Measurements from ENCODE around the gene BANF1.
"Not testable (repeated sequence)": the region's sequence is repeated elsewhere in the genome, so short reads cannot be mapped to it uniquely, and the experiment has no call there.

The BANF1 gene

GRCh38 chr11:66011785-66012303 is 9.5 kb downstream of the BANF1 start, which contains the start of gene CST6:
Gene CST6, plus strand, starts transcription at chr11:66012008. Its CDS starts 37 bp downstream, at chr11:66012045.
- no peak for DNase-seq

- no peak for DNase-seq
Observed at GRCh38 chr11:66012371-66012945, 10.2 kb downstream of the BANF1 start.

DNA sequence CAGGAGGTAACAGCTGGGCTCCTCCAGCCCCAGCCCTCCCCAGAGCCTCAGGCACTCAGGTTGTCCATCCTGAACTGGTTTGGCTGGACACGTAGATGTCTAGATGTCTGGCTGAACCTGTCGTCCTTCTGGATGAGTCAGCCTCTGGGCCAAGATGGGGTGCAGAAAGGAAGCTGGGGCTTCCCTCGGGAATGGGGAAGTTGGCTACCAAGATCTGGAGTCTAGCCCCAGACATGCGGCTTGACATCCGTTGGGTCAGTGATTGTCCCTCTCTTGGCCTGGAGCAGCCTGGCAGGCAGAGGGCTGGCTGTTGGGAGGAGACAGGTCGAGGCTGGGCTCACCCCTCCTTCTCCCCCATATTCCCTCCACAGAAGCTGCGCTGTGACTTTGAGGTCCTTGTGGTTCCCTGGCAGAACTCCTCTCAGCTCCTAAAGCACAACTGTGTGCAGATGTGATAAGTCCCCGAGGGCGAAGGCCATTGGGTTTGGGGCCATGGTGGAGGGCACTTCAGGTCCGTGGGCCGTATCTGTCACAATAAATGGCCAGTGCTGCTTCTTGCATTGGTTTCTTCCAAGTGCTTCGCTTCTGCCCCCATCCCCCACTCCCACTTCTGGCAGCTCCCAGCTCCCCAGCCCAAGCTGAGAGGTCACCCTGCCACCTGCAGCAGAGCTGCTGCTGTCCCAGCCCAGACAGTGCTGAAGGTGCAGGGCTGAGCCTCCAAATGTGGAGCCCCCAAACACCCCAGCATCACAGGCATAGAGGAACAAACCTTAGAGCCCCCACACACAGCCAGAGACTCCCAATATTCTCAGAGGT is 10.9 kb downstream of the BANF1 start:
- no peak for DNase-seq

DNA sequence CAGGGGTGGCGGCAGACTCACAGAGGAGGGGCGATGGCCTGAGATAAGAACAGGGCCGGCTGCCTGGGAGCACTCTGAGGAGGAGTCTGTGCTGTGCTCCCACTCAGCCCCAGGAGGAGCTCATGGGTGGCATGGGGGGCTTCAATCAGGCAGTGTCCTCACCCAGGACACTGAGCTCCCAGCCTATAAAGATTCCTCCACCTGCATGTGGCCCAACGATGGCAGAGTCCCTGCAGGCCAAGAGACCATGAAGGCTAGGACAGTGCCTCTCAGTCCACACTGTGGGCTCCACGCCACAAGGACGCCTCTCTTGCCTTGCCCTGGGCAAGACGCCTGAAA is 11.4 kb downstream of the BANF1 start:
- DNase-seq = no peak

GRCh38 chr11:66014804-66015453 is 12.6 kb downstream of the BANF1 start:
- DNase-seq = no peak

- no peak for DNase-seq
Observed at GRCh38 chr11:66015454-66015881, 13.2 kb downstream of the BANF1 start.

GRCh38 chr11:66015936-66016792 is 13.9 kb downstream of the BANF1 start:
- no peak for DNase-seq

DNA sequence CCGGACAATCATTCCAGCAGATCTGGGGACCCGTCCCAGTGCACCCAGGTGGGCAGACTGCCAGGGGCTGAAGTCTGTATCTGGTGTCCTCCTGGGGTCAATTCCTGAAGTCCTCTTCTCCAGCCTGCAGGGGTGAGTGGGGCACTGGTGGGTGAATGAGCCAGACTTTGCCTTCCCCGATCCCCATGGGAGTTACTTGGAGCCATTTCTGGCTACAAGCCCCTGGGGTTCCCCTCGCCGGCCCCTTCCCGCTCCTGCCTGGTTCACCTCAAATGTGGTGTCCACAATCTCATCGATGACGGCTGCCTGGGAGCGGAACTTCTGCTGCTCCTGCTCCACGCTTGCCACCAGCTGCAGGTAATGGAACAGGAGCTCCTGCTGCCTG is 14.5 kb downstream of the BANF1 start:
- DNase-seq = no peak

GRCh38 chr11:66017321-66017720 is 15.0 kb downstream of the BANF1 start:
- no peak for DNase-seq

DNA sequence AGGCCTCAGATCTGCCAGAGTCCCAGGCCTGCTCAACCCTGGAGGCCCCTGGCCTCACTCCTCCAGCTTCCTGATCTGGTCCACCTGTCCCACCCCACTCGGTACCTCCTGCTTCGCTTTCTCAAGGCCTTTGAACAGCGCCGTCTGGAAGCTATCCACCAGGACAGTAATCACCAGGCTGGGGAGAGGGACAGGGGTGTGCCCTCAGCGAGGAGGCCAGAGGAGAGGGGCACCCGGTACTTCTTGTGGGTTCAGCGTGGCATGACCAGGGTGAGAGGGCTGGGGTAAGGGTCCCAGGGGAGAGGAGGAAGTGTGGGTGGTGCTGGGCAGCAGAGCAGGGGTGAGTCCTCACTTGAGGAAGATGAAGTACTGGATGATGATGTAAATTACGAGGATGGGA is 17.9 kb downstream of the BANF1 start:
- no peak for DNase-seq

DNA sequence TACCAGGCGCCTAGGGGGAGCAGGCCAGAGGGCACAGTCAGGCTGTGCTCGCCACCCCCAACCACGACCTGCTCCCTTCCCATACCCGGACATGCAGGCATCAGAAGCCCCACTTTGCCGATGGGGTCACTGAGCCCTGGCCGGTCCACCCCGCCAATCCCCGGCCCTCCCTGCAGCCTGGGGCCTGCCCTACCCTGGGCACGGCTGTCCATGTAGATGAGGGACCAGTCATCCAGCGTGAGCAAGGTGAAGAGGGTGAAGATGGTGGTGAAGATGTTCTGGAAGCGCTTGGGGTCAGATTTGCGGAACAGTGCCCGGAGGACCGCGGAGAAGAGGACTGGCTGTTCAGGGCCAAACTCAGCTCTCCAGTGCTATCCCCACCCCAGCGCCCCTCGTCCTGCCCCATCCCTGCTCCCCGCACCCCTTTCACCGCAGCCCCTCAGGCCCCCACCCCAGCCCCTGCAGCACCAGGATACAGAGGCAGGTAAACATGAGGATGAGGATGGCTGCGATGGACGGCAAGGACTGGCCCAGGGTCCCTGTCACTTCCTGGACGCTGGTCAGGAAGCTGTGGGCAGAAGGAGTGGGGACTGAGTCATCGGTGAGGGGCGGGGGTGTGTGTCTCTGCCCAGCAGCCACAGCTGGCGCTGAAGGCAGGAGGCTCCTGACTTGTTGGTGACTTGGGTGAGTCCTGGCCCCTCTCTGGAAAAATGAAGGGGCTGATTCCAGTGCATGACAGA is 18.5 kb downstream of the BANF1 start:
- DNase-seq = no peak

DNA sequence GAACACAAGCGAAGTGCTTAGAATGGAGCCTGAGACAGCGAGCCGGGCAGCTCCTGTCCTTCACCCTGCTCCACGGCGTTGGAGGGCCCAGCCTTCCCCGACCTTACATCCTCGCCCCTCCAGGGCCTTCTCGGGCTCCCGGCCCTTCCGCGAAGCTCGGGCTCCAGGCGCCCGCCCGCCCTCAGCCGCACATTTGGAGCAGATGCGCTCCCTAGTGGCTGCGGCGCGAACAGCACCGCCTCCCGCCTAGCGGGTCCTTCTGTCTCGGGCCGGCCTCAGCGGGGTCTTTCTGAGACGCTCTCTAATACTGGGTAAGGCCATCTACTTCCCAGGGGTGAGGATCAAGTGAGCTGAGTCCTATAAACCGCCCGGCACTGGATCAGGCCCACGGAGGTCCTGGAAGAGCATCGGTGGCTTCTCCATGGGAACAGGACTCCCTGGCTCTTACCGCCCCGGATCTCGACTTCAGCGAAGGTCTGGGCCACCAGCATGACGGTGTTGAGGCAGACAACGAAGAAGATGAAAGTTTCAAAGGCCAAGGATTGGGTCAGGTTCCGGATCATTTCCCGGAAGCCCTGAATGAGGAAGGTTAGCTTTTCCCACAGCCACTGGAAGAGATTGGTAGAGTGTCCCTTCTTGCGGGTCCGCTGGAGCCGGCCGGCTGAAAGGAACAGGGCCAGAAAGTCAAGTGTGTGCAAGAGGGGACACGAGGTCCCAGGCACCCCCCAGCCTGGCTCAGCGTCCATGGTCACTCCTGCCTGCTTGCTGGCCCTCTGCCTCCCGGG is 20.3 kb downstream of the BANF1 start:
- DNase-seq = peak; percentile 52

GRCh38 chr11:66023186-66023440 is 20.8 kb downstream of the BANF1 start:
- not testable (repeated sequence) for DNase-seq

- DNase-seq = no peak
Observed at GRCh38 chr11:66026017-66026529, 23.8 kb downstream of the BANF1 start, which contains the start of gene CATSPER1. Gene CATSPER1, minus strand, starts transcription at chr11:66026479. Its CDS starts 100 bp downstream, at chr11:66026379.

DNA sequence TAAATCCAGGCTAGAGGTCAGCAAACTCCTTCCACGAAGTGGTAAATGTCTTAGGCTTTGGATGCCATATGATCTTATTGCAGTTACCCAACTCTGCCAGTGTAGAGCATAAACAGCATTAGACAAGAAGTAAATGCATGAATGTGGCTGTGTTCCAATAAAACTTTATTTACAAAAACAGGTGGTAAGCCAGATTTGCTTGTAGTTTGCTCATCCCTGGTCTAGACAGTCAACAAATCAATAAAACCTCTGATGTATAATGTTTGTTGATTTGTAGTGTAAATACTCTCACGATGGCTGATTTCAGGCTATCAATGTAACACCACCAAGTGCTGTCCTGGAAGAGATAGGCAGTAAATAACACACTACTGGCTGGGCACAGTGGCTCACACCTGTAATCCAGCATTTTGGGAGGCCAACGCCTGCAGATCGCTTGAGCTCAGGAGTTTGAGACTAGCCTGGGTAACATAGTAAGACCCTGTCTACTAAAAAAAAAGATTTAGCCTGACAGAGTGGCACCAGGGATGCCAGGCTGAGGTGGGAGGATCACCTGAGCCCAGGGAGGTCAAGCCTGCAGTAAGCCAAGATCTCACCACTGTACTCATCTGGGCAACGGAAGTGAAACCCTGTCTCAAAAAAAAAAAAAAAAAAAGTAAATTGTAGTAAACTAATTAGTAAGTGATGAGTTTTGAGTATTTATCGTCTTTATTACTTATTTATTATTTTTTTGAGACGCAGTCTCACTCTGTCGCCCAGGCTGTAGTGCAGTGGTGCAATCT is 30.8 kb downstream of the BANF1 start:
- no peak for DNase-seq

- no peak for DNase-seq
Observed at GRCh38 chr11:66035653-66036333, 33.5 kb downstream of the BANF1 start.

GRCh38 chr11:66036334-66036710 is 34.0 kb downstream of the BANF1 start:
- DNase-seq = no peak

- no peak for DNase-seq
Observed at GRCh38 chr11:66037327-66037726, 35.0 kb downstream of the BANF1 start.

- no peak for DNase-seq
Observed at GRCh38 chr11:66039765-66040164, 37.5 kb downstream of the BANF1 start.
